DOHH2 (cell line): ENCODE results near the gene TTF2.

ENCODE experiments used
- CTCF ChIP-seq: fragments of 200-600 bp; sonication (generic); IDR thresholded peaks from one replicate; pipeline ENCODE4 v1.5.1; 2014; ENCODE audit warnings: antibody characterized with exemption, mild to moderate bottlenecking, low read depth, low read length; ENCODE audit not compliant: poor library complexity, severe bottlenecking
- EZH2phosphoT487 ChIP-seq: fragments of 200-600 bp; sonication (generic); IDR thresholded peaks from 2 replicates; pipeline ENCODE4 v1.6.1; 2017; ENCODE audit warnings: borderline replicate concordance, mild to moderate bottlenecking, antibody characterized with exemption, low read length, moderate library complexity, mixed read lengths

DNA sequence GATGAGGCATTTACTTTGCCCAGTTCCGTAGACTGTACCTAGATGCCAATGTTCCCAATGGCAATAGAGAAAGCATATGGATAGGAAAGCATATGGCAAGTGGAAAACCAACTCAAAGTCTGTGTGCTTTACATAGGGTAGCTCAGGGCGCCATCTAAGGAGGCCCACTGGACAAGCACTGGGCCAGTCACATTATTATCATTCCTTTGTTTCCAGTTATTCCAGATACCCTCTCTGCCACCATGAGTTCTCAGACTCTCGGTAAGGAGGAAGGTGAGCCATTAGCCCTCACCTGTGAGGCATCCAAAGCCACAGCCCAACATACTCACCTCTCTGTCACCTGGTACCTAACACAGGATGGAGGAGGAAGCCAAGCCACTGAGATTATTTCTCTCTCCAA is 48.8 kb upstream of the TTF2 start:
- no peak for TF ChIP-seq CTCF
- no peak for TF ChIP-seq EZH2phosphoT487
